ENCODE measurements around the gene CSNK2B.

- TF ChIP-seq ZNF384 (IDR thresholded peaks at IDR 0.05) = no peak
- TF ChIP-seq TARDBP (IDR thresholded peaks at IDR 0.05) = no peak
- TF ChIP-seq BHLHE40 (IDR thresholded peaks at IDR 0.05; ENCODE audit: borderline replicate concordance) = no peak
- TF ChIP-seq HDGF (IDR thresholded peaks at IDR 0.05; ENCODE audit: borderline replicate concordance) = no peak
- TF ChIP-seq SP1 (IDR thresholded peaks at IDR 0.05) = no peak
- TF ChIP-seq NFRKB (IDR thresholded peaks at IDR 0.05) = no peak
- no peak for TF ChIP-seq SUZ12 (IDR thresholded peaks at IDR 0.05)
- TF ChIP-seq ELF4 (IDR thresholded peaks at IDR 0.05) = no peak
Observed at GRCh38 chr6:31630177-31630934, 35.5 kb upstream of the CSNK2B start.
